VCaP (cell line): ENCODE measurements around the gene UTS2R.
A peak's percentile ranks its signal among the peaks of the same experiment; 100 is the strongest.

Source experiments
- H3K27ac ChIP-seq: fragments of 450-650 bp; 2 replicates; pipeline ENCODE4 v1.5.1; 2017
- CTCF ChIP-seq: fragments of 450-650 bp; conservative IDR thresholded peaks from 2 replicates; pipeline ENCODE4 v1.5.1; 2017; ENCODE audit warnings: mild to moderate bottlenecking, moderate library complexity

Gene UTS2R

DNA sequence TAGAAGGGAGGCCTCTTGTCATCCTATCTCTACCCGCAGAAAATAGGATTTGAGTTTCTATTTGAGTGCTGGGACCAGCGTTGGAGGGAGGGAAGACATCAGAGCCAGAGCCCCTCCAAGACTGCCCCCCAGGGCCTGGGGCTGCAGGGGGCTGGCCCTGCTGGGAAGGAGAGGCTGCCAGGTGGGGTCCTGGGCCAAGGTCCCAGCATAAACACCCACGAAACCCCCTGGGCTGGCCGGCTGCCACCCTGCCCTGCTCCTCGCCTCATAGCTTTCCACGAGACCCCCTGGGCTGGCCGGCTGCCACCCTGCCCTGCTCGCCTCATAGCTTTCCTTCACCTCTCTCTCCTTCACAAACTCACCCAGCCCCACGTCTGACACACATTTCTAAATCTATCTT is 23.1 kb upstream of the UTS2R start:
- no peak overlapping the region for H3K27ac ChIP-seq
- no peak for TF ChIP-seq CTCF

GRCh38 chr17:82348866-82349265 is 22.7 kb upstream of the UTS2R start:
- no peak overlapping the region for H3K27ac ChIP-seq
- TF ChIP-seq CTCF, result no peak

DNA sequence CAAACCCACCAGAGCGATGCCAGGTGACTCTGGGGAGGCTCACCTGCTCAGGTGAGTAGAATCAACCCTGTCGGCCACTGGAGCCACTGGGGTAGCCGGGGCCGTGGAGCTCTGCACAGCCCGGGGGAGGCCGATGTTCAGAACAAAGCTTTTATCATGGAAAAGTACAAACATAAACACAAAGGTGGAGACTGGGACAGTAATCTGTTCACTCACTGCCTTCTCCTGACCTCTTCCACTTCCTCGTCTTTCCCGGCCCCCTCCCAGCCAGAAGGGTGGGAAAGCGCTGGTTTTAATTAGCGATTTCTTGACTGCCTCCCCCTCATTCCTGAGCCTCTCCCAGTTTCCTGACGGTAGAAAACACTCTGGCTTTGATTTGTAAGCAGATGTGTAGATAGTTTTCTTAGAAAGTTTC is 22.3 kb upstream of the UTS2R start:
- no peak for TF ChIP-seq CTCF
- H3K27ac ChIP-seq, result no peak overlapping the region

DNA sequence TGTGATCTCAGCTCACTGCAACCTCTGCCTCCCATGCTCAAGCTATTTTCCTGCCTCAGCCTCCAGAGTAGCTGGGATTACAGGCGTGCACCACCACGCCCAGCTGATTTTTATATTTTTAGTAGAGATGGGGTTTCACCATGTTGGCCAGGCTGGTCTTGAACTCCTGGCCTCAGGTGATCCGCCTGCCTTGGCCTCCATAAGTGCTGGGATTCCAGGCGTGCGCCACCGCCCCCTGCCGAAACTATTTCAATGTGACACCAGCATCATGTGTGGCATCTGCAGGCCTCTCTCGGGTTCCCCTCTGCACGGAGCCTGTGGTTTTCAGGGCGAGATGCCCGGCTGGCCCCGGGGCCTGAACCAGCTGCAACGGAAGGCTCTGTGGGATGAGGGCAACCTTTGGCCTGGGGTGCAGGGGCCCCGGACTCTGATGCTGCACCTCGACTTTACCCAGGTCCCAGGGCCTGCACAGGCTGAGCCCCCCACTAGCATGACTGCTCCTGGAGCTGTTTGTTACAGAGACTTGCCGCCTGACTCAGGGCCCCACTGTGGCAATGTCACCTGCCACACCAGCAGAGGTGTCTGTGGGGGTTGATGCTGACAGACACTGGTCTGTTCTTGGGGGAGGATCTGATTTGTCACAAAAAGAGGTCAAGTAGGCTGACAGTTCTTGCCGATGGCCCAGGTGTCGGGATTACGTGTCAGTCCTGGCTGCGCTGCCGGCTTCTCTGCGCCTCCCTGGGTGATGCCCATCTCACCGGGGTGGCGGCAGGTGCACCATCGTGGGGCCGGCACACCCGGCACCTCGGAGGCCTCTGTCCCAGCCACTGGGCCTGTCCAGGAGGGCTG is 21.2 kb upstream of the UTS2R start:
- TF ChIP-seq CTCF, result no peak
- no peak overlapping the region for H3K27ac ChIP-seq

DNA sequence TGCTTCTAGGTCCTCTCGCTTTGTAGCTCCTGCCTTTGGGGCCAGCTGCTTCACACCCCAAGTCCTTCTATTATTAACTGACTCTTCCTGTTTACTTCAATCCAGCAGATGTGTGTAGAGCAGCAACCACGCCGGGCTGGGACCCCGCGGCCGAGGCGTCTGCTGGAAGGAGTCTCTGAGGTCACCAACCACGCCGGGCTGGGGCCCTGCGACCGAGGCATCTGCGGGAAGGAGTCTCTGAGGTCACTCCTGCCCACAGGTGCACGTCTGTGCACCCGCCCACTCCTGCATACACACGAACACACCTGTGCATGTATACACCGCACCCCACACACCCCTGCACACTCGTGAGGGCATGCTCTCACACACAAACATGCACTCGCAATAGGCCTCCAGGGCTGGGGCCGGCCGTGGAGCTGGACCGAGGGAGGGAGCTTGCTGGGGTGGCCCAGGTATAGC is 20.3 kb upstream of the UTS2R start:
- TF ChIP-seq CTCF, result no peak

GRCh38 chr17:82351713-82352488 is 19.7 kb upstream of the UTS2R start:
- peak; percentile 98 for TF ChIP-seq CTCF
- peak overlapping the region; percentile 4; the same call in 1 of the 2 replicates for H3K27ac ChIP-seq

More for the DNA sequence above, 20.3 kb upstream of the UTS2R start:
- H3K27ac ChIP-seq, result peak overlapping the region; percentile 4; the same call in 1 of the 2 replicates

DNA sequence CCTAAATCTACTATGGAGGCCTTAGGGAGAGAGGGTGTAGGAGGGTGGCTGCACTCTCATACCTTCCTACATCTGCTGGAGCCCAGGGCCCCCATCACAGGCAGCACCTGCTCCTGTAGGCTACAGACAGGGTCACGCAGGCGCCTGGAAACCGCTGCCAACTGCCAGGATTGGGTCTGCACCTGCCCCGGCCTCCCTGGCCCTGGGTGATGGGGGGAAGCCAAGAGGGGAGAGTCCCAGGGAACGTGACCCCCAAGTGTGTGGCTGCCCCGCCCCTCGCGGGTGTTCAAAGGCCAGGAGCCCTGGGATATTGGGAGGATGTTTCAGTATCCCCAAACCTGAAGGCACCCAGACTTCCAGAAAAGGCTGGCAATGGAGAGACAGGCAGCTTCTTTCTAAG is 18.1 kb upstream of the UTS2R start:
- no peak overlapping the region for H3K27ac ChIP-seq
- TF ChIP-seq CTCF, result no peak
